ENCODE data around the gene LRP8. TPM values are rescaled to one million over a fixed set of nuclear protein-coding genes. Genes with fewer than 3 reads are reported as not detected.

The LRP8 gene
- total and polyA plus RNA-seq, 2 donors from 2014 or later = 1.4 to 6.9 TPM

GRCh38 chr1:53331446-53332185 is 3.7 kb upstream of the LRP8 start:
- no peak overlapping the region for H3K4me3 ChIP-seq (ENCODE audit: low read length in 3 of 3)
- no peaks in the 10 kb centered on the region for H3K36me3 ChIP-seq (ENCODE audit: control insufficient read depth in 2 of 3, insufficient read depth in 3 of 3, low read length in 3 of 3)
- no peak for FAIRE-seq
- no peaks in the 10 kb centered on the region for H3K9me3 ChIP-seq (ENCODE audit: control insufficient read depth in 2 of 3, insufficient read depth in 1 of 3, low read length in 3 of 3)
- DNase-seq = peak in 3 of 5 donors; percentile 4 to 38 (median 15)
- no peaks in the 10 kb centered on the region for H3K27me3 ChIP-seq (ENCODE audit: control insufficient read depth, insufficient read depth, low read length)
- peaks cover 0 to 5% (median 0%) of the 10 kb centered on the region in 3 donors for H3K4me1 ChIP-seq (ENCODE audit: control insufficient read depth in 2 of 3, insufficient read depth in 2 of 3, low read depth in 1 of 3, low read length in 3 of 3)
- no peak for TF ChIP-seq CTCF (IDR thresholded peaks at IDR 0.05; ENCODE audit: borderline replicate concordance, extremely low read depth, insufficient read depth)
- intact Hi-C loops (cut with DNase I) = no loop called here
- no peak overlapping the region for H3K9ac ChIP-seq (ENCODE audit: low read length in 3 of 3)
- H3K27ac ChIP-seq (ENCODE audit: low read depth in 2 of 2, low read length in 2 of 2) = no peak overlapping the region

GRCh38 chr1:53330819-53331218 is 2.9 kb upstream of the LRP8 start:
- Histone ChIP-seq H3K9me3 (ENCODE audit: control insufficient read depth in 2 of 3, insufficient read depth in 1 of 3, low read length in 3 of 3) (no peaks in the 10 kb centered on the region), H3K4me3 (ENCODE audit: low read length in 3 of 3) (no peak overlapping the region), H3K27ac (ENCODE audit: low read depth in 2 of 2, low read length in 2 of 2) (no peak overlapping the region), H3K4me1 (ENCODE audit: control insufficient read depth in 2 of 3, insufficient read depth in 2 of 3, low read depth in 1 of 3, low read length in 3 of 3) (peaks cover 0 to 6% (median 0%) of the 10 kb centered on the region in 3 donors), H3K27me3 (ENCODE audit: control insufficient read depth, insufficient read depth, low read length) (no peaks in the 10 kb centered on the region), H3K36me3 (ENCODE audit: control insufficient read depth in 2 of 3, insufficient read depth in 3 of 3, low read length in 3 of 3) (no peaks in the 10 kb centered on the region), H3K9ac (ENCODE audit: low read length in 3 of 3) (no peak overlapping the region)
- intact Hi-C loops (cut with DNase I) = no loop called here
- DNase-seq = peak in 3 of 5 donors; percentile 3 to 69 (median 18)
- FAIRE-seq = no peak
- TF ChIP-seq CTCF (IDR thresholded peaks at IDR 0.05; ENCODE audit: borderline replicate concordance, extremely low read depth, insufficient read depth) = no peak

GRCh38 chr1:53328541-53329499 is 950 bp upstream of the LRP8 start:
- Histone ChIP-seq H3K27ac (ENCODE audit: low read depth in 2 of 2, low read length in 2 of 2) (no peak overlapping the region), H3K9ac (ENCODE audit: low read length in 3 of 3) (peak overlapping the region in 1 of 3 donors; percentile 34), H3K4me1 (ENCODE audit: control insufficient read depth in 2 of 3, insufficient read depth in 2 of 3, low read depth in 1 of 3, low read length in 3 of 3) (peaks cover 0 to 9% (median 0%) of the 10 kb centered on the region in 3 donors), H3K36me3 (ENCODE audit: control insufficient read depth in 2 of 3, insufficient read depth in 3 of 3, low read length in 3 of 3) (no peaks in the 10 kb centered on the region), H3K27me3 (ENCODE audit: control insufficient read depth, insufficient read depth, low read length) (no peaks in the 10 kb centered on the region), H3K4me3 (ENCODE audit: low read length in 3 of 3) (peak overlapping the region in 1 of 3 donors; percentile 46), H3K9me3 (ENCODE audit: control insufficient read depth in 2 of 3, insufficient read depth in 1 of 3, low read length in 3 of 3) (no peaks in the 10 kb centered on the region)
- intact Hi-C loops (cut with DNase I) = no loop called here
- FAIRE-seq (no peak), DNase-seq (peak in 3 of 5 donors; percentile 30 to 72 (median 70))
- no peak for TF ChIP-seq CTCF (IDR thresholded peaks at IDR 0.05; ENCODE audit: borderline replicate concordance, extremely low read depth, insufficient read depth)

Data from kidney (tissue), 14 donors.